ENCODE data around the gene MKS1.

- TF ChIP-seq, protein P1, sequence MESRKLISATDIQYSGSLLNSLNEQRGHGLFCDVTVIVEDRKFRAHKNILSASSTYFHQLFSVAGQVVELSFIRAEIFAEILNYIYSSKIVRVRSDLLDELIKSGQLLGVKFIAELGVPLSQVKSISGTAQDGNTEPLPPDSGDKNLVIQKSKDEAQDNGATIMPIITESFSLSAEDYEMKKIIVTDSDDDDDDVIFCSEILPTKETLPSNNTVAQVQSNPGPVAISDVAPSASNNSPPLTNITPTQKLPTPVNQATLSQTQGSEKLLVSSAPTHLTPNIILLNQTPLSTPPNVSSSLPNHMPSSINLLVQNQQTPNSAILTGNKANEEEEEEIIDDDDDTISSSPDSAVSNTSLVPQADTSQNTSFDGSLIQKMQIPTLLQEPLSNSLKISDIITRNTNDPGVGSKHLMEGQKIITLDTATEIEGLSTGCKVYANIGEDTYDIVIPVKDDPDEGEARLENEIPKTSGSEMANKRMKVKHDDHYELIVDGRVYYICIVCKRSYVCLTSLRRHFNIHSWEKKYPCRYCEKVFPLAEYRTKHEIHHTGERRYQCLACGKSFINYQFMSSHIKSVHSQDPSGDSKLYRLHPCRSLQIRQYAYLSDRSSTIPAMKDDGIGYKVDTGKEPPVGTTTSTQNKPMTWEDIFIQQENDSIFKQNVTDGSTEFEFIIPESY (IDR thresholded peaks at IDR 0.05) = no peak
- no peak for TF ChIP-seq TARDBP (IDR thresholded peaks at IDR 0.05; ENCODE audit: borderline replicate concordance)
- TF ChIP-seq MYC (IDR thresholded peaks at IDR 0.05; ENCODE audit: insufficient read depth, insufficient read length, insufficient replicate concordance, low read length, severe bottlenecking) = no peak
- TF ChIP-seq, protein P2, sequence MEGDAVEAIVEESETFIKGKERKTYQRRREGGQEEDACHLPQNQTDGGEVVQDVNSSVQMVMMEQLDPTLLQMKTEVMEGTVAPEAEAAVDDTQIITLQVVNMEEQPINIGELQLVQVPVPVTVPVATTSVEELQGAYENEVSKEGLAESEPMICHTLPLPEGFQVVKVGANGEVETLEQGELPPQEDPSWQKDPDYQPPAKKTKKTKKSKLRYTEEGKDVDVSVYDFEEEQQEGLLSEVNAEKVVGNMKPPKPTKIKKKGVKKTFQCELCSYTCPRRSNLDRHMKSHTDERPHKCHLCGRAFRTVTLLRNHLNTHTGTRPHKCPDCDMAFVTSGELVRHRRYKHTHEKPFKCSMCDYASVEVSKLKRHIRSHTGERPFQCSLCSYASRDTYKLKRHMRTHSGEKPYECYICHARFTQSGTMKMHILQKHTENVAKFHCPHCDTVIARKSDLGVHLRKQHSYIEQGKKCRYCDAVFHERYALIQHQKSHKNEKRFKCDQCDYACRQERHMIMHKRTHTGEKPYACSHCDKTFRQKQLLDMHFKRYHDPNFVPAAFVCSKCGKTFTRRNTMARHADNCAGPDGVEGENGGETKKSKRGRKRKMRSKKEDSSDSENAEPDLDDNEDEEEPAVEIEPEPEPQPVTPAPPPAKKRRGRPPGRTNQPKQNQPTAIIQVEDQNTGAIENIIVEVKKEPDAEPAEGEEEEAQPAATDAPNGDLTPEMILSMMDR (IDR thresholded peaks at IDR 0.05 in 2 of 3, conservative IDR thresholded peaks at IDR 0.05 in 1 of 3; ENCODE audit: control insufficient read depth in 2 of 3, extremely low read depth in 1 of 3, insufficient read depth in 1 of 3, low read depth in 3 of 3, low read length in 3 of 3) = no peak
- TF ChIP-seq NR2C2 (IDR thresholded peaks at IDR 0.05; ENCODE audit: borderline replicate concordance, control insufficient read depth, insufficient read length, low read depth) = no peak
- TF ChIP-seq RUNX3 (IDR thresholded peaks at IDR 0.05; ENCODE audit: low read length) = no peak
These were observed 17.3 kb upstream of the MKS1 start for GRCh38 chr17:58236394-58236793.

Data from GM12878 (cell line).